22Rv1 (cell line): ENCODE data around the gene GLRA2.

ENCODE experiments used
- ZFX ChIP-seq: fragments of 450-650 bp; IDR thresholded peaks from 2 replicates; pipeline ENCODE4 v1.6.1; 2017; ENCODE audit warnings: antibody characterized with exemption, borderline replicate concordance
- TF ChIP-seq, protein P1 (sequence below): fragments of 450-650 bp; IDR thresholded peaks from 2 replicates; pipeline ENCODE4 v1.5.1; 2017; ENCODE audit warnings: mild to moderate bottlenecking

GRCh38 chrX:14504960-14505538, 24.3 kb upstream of the GLRA2 start:
- TF ChIP-seq, protein P1, sequence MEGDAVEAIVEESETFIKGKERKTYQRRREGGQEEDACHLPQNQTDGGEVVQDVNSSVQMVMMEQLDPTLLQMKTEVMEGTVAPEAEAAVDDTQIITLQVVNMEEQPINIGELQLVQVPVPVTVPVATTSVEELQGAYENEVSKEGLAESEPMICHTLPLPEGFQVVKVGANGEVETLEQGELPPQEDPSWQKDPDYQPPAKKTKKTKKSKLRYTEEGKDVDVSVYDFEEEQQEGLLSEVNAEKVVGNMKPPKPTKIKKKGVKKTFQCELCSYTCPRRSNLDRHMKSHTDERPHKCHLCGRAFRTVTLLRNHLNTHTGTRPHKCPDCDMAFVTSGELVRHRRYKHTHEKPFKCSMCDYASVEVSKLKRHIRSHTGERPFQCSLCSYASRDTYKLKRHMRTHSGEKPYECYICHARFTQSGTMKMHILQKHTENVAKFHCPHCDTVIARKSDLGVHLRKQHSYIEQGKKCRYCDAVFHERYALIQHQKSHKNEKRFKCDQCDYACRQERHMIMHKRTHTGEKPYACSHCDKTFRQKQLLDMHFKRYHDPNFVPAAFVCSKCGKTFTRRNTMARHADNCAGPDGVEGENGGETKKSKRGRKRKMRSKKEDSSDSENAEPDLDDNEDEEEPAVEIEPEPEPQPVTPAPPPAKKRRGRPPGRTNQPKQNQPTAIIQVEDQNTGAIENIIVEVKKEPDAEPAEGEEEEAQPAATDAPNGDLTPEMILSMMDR, result no peak
- TF ChIP-seq ZFX, result no peak
